BE2C (cell line): Measurements from ENCODE around the gene INPP4B.

Experiments
- DNase-seq: peaks from one replicate; pipeline ENCODE4 v3.0.0-alpha.2; 2020
- H3K27me3 ChIP-seq: fragments of 250-450 bp; sonication (Bioruptor Pico); 2 replicates; pipeline ENCODE4 v1.5.1; 2020; ENCODE audit warnings: mild to moderate bottlenecking
- H3K36me3 ChIP-seq: fragments of 250-450 bp; sonication (Bioruptor Pico); 2 replicates; pipeline ENCODE4 v1.5.1; 2020; ENCODE audit warnings: mild to moderate bottlenecking
- H3K4me1 ChIP-seq: fragments of 250-450 bp; sonication (Bioruptor Pico); 2 replicates; pipeline ENCODE4 v1.5.1; 2020
- H3K4me3 ChIP-seq: 2 replicates; pipeline ENCODE4 v1.5.1; 2011; ENCODE audit warnings: low read depth, low read length
- H3K9me3 ChIP-seq: fragments of 250-450 bp; sonication (Bioruptor Pico); 2 replicates; pipeline ENCODE4 v1.5.1; 2020
- TF ChIP-seq, protein P1 (sequence below): IDR thresholded peaks from 2 replicates; pipeline ENCODE4 v1.5.1; 2012; ENCODE audit warnings: mild to moderate bottlenecking, low read depth, low read length

Gene INPP4B

DNA sequence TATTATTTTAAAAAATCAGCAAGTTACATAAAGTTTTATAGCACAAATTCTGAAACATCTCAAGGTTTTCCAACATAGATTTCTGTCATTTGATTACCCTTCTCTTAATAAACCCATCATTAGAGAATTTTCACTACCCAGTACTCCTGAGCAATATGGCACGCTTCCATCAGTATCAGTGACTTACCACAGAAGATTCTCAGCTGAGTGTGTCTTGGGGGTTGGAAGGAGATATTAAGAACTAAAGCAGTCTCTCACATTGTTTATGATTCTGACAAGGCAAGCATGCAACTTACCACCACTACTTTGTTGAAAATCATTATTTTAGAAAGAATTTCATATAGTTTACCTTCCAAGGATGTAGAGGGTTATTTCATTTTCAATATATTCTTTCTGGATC is 67.7 kb downstream of the INPP4B start:
- no peak overlapping the region for H3K4me3 ChIP-seq
- H3K9me3 ChIP-seq: no peaks in the 10 kb centered on the region
- no peaks in the 10 kb centered on the region for H3K4me1 ChIP-seq
- no peaks in the 10 kb centered on the region for H3K27me3 ChIP-seq
- no peak for DNase-seq
- TF ChIP-seq, protein P1, sequence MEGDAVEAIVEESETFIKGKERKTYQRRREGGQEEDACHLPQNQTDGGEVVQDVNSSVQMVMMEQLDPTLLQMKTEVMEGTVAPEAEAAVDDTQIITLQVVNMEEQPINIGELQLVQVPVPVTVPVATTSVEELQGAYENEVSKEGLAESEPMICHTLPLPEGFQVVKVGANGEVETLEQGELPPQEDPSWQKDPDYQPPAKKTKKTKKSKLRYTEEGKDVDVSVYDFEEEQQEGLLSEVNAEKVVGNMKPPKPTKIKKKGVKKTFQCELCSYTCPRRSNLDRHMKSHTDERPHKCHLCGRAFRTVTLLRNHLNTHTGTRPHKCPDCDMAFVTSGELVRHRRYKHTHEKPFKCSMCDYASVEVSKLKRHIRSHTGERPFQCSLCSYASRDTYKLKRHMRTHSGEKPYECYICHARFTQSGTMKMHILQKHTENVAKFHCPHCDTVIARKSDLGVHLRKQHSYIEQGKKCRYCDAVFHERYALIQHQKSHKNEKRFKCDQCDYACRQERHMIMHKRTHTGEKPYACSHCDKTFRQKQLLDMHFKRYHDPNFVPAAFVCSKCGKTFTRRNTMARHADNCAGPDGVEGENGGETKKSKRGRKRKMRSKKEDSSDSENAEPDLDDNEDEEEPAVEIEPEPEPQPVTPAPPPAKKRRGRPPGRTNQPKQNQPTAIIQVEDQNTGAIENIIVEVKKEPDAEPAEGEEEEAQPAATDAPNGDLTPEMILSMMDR: no peak
- H3K36me3 ChIP-seq: no peaks in the 10 kb centered on the region

DNA sequence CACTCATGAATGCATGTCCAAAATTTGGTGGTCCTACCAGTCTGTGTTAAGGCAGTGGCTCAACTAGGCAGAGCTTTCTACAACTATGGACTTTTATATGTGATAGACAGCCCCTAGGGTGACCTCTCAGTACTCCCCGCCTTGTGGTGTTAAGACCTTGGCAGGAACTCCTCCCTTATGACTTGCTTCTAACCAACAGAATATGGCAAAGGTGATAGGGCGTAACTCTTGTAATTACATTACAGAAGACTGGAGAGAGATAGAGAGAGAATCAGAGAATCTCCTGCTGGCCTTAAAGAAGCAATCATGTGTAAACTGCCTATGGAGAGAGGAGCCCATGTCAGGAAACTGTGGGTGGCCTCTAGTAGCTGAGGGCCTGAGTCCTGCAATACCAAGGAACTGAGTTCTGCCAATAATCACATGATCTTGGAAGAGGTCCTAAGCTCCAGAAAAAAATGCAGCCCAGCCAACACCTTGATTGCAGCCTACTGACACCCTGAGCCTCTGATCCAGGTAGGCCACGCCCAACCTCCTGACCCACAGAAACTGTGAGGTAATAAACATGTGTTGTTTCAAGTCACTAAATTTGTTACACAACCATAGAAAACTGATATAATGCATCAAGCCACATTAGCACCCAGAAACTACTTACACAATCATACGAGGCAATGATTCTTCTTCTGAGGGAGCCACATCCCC is 68.9 kb downstream of the INPP4B start:
- H3K9me3 ChIP-seq: no peaks in the 10 kb centered on the region
- TF ChIP-seq, protein P1: no peak
- H3K27me3 ChIP-seq: no peaks in the 10 kb centered on the region
- no peaks in the 10 kb centered on the region for H3K36me3 ChIP-seq
- H3K4me3 ChIP-seq: no peak overlapping the region
- DNase-seq: no peak
- H3K4me1 ChIP-seq: no peaks in the 10 kb centered on the region

DNA sequence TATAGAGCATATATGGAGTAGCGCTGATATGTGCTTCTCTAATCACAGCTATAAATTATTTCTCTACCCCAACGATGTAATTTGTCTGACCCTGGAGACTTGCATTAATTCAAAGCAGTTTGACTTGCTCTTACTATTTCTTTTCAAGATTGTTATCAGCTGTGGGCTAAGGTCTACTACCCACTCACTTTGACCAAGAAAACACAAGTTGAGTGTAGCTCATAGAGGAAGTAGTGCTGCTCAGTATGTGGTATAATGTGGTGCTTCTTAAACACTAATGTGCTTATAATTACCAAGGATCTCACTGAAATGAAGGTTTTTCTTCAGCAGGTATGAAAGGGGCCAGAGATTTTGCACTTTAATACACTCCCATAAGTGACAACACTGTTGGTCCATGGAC is 70.1 kb downstream of the INPP4B start:
- H3K4me3 ChIP-seq: no peak overlapping the region
- no peaks in the 10 kb centered on the region for H3K36me3 ChIP-seq
- TF ChIP-seq, protein P1: no peak
- no peaks in the 10 kb centered on the region for H3K9me3 ChIP-seq
- DNase-seq: no peak
- H3K4me1 ChIP-seq: no peaks in the 10 kb centered on the region
- no peaks in the 10 kb centered on the region for H3K27me3 ChIP-seq

DNA sequence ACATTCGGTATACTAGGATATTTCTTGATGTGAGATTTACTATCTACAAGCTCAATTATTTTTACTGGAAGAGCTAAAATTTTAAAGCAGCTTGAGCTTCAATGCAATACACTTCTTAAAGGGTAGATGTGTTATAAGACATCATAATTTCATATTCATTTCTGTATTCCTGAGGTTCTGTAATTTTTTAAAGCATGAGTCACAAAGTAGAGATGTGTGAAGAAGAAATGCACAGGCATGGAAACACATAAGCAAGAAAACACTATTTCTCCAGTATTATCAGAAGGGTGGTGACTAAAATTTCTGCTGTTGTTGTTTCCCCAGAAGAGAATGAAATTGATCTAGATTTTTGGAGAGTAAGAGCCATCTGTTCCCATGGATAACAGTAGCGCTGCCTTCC is 72.6 kb downstream of the INPP4B start:
- no peak for DNase-seq
- no peaks in the 10 kb centered on the region for H3K9me3 ChIP-seq
- no peak overlapping the region for H3K4me3 ChIP-seq
- no peaks in the 10 kb centered on the region for H3K4me1 ChIP-seq
- TF ChIP-seq, protein P1: no peak
- no peaks in the 10 kb centered on the region for H3K27me3 ChIP-seq
- no peaks in the 10 kb centered on the region for H3K36me3 ChIP-seq

DNA sequence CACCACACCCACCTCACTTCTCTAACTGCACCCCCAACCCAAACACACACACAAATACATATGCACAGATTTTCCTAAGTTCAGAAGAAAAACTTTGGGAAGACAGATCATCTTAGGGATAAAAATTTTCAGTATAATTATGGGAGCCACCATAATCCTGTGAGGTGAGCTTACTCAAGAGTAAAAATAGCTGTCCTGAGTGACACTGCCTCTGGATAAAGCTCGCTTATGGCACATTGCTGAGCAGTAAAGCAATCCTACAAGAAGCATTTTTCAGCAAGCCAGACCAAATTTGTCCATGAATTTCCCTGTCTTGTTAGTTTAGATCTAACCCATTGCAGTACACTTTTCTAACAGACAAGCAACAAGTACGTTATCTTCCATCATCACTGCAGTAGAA is 83.8 kb downstream of the INPP4B start:
- Histone ChIP-seq H3K4me3 (no peak overlapping the region), H3K36me3 (no peaks in the 10 kb centered on the region)
- TF ChIP-seq, protein P1: no peak

DNA sequence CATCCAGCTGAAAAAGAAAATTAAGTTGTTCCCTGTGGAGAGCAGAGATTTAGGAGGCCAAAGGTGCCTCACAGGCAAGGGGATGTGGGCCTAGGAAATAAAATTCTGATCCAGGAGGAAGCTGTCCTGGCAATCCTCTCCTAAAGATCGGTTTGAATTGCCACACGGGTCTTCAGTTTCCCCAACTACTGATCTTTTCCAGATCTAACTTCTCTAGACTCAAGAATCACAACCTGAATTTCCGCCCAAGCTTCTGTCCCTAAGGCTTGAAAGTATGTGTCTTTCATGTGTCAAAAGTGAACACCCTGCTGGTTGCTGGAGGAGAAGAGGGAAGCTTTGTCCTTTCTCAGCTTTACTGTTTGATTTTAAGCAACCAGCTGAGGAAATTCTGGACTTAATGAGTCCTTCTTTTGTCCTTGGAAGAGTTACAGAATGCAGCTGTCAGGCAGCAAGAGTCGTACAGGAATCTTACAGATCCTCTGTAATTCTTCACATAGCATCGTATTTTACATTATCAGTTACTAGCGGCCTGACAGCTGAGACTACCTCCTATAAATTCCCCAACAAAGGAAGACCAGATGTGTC is 93.8 kb downstream of the INPP4B start:
- H3K4me1 ChIP-seq: no peaks in the 10 kb centered on the region
- no peaks in the 10 kb centered on the region for H3K27me3 ChIP-seq
- no peak overlapping the region for H3K4me3 ChIP-seq
- H3K9me3 ChIP-seq: no peaks in the 10 kb centered on the region
- DNase-seq: no peak
- TF ChIP-seq, protein P1: no peak
- H3K36me3 ChIP-seq: no peaks in the 10 kb centered on the region

More for the DNA sequence above, 83.8 kb downstream of the INPP4B start:
- no peak for DNase-seq
- Histone ChIP-seq H3K27me3 (no peaks in the 10 kb centered on the region), H3K9me3 (no peaks in the 10 kb centered on the region), H3K4me1 (no peaks in the 10 kb centered on the region)
